ENCODE results near the gene AUNIP.

DNA sequence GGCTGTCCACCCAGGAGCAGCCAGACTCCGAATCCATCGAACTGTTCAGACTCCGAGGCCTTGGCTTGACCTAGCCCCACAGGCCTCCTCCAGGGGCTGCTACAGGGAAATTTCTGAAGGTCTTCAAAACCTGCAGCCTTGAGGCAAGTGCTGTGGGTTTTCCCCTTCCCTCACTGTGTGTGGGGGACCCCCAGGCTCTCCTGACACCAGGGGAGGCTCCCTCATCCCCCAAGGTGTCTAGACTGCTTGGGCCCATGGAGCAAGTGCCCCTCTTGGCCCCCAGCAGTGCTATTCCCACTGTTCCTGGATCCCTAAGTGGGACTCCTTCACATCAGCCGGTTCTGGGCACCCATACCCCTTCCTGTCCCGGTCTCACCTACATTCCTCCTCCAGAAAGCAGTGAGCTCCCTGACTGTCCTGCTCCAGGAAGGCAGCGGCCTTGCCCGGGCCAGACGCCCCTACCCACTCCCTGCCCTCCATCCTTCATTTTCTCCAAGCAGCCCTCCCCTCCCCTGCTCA lies 15.4 kb upstream of the AUNIP start:
- TF ChIP-seq CTCF (conservative IDR thresholded peaks at IDR 0.05 in 1 of 2, IDR thresholded peaks at IDR 0.05 in 1 of 2; ENCODE audit: extremely low read depth in 1 of 2, insufficient read depth in 1 of 2, low read depth in 1 of 2, low read length in 2 of 2) (no peak), EZH2 (IDR thresholded peaks at IDR 0.05; ENCODE audit: borderline replicate concordance, low read length) (no peak)
